ENCODE measurements around the gene PAX5. TPM values are rescaled to one million over a fixed set of nuclear protein-coding genes. Genes with fewer than 3 reads are reported as not detected.

Gene PAX5
- total RNA-seq, 1 experiment from 2014 or later, result not detected

DNA sequence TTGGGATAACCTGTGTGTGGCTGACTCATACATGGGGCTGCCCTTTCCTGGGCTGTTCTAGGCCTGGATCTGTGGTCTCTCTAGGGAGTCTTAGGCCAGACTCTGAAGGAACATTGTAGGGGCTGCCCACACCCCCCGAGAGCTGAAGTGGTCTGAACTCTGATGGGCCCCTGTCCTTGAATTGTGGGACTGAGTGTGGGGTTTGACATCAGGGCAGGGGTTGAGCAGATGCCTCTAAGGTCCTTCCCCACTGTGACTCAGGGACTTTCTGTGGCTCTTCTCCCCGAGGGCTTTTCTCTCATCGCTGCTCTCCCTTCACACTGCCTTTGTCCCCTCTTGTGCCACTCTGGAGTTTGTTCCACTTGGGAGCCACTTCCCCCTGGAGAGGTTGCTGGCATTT is 246.4 kb downstream of the PAX5 start:
- H3K36me3 ChIP-seq (ENCODE audit: low read depth), result no peaks in the 10 kb centered on the region
- no peaks in the 10 kb centered on the region for H3K9me3 ChIP-seq (ENCODE audit: insufficient read depth, low read depth)
- TF ChIP-seq EZH2 (IDR thresholded peaks at IDR 0.05; ENCODE audit: low read depth) (no peak), CTCF (conservative IDR thresholded peaks at IDR 0.05) (no peak)
- H3K4me2 ChIP-seq, result no peak overlapping the region
- intact Hi-C loops (cut with micrococcal nuclease; ENCODE audit: unreplicated experiment), result no loop called here
- H3K27me3 ChIP-seq (ENCODE audit: insufficient read depth, low read depth), result peaks cover 15% of the 10 kb centered on the region; the same call in 1 of the 2 replicates
- no peak overlapping the region for H3K4me3 ChIP-seq
- H3F3A ChIP-seq (ENCODE audit: insufficient read depth, low read depth), result no peaks in the 10 kb centered on the region
- H4K20me1 ChIP-seq (ENCODE audit: insufficient read depth), result no peaks in the 10 kb centered on the region
- POLR2A ChIA-PET (ENCODE audit: unreplicated experiment), result no interaction called here
- no peaks in the 10 kb centered on the region for H3K9me2 ChIP-seq (ENCODE audit: insufficient read depth)
- BruUV-seq (replicated peaks), result no TSS peak
- no peak overlapping the region for H2AFZ ChIP-seq
- no peaks in the 10 kb centered on the region for H3K79me2 ChIP-seq (ENCODE audit: low read depth)
- CTCF ChIA-PET, result no interaction called here
- no peaks in the 10 kb centered on the region for H3K4me1 ChIP-seq (replicated peaks; ENCODE audit: insufficient read depth)
- no peak overlapping the region for H3K27ac ChIP-seq
- no peak for DNase-seq

Small RNAs within 50 kb of the gene (microRNA-seq; reads per million reads assigned to microRNA genes)
- gene MIR4475 (ENCODE audit: borderline number of aligned reads, borderline replicate concordance) (not detected), gene MIR4476 (ENCODE audit: borderline number of aligned reads, borderline replicate concordance) (not detected), gene MIR4540 (ENCODE audit: borderline number of aligned reads, borderline replicate concordance) (not detected)

Other genes starting within 250 kb of the PAX5 start
- gene ZCCHC7, start 86.3 kb upstream of the PAX5 start, total RNA-seq (2021), result 14.1 and 15.9 TPM in 2 replicates